Esophagus muscularis mucosa (tissue), 4 donors: ENCODE data around the gene SHH. TPM values are rescaled to one million over a fixed set of nuclear protein-coding genes. Genes with fewer than 3 reads are reported as not detected.

ENCODE experiments used
- DNase-seq: peaks from one replicate; pipeline ENCODE4 v3.0.0-alpha.2; 2017; ENCODE audit errors: extremely low spot score
- H3K27ac ChIP-seq, 4 donors: fragments of 200-600 bp; sonication (generic); replicated peaks in 1 of 4; 1 replicate in 3 of 4; 2 replicates in 1 of 4; pipeline ENCODE4 v1.5.1; 2016 to 2019; ENCODE audit warnings: mild to moderate bottlenecking in 1 of 4
- H3K27me3 ChIP-seq, 4 donors: fragments of 200-600 bp; sonication (generic); one replicate each; pipeline versions ENCODE4 v1.5.1 to v1.6.0; 2016 to 2019
- H3K36me3 ChIP-seq, 4 donors: fragments of 200-600 bp; sonication (generic); one replicate each; pipeline ENCODE4 v1.5.1; 2016 to 2019
- H3K4me1 ChIP-seq, 4 donors: fragments of 200-600 bp; sonication (generic); one replicate each; pipeline ENCODE4 v1.5.1; 2016 to 2019
- H3K4me3 ChIP-seq, 4 donors: fragments of 200-600 bp; sonication (generic); 1 replicate in 2 of 4; 2 replicates in 2 of 4; pipeline ENCODE4 v1.5.1; 2016 to 2019; ENCODE audit warnings: mild to moderate bottlenecking in 4 of 4, moderate library complexity in 1 of 4
- H3K9me3 ChIP-seq, 4 donors: fragments of 200-600 bp; sonication (generic); 1 replicate in 3 of 4; 2 replicates in 1 of 4; pipeline ENCODE4 v1.5.1; 2016 to 2019
- EP300 ChIP-seq: sonication (generic); formaldehyde crosslinking; IDR thresholded peaks from one replicate; pipeline ENCODE4 v1.6.1; 2017; ENCODE audit warnings: antibody characterized with exemption
- POLR2A ChIP-seq: fragments of 450-650 bp; IDR thresholded peaks from one replicate; pipeline ENCODE4 v1.6.1; 2017; ENCODE audit warnings: antibody characterized with exemption, moderate library complexity, mild to moderate bottlenecking, low read depth
- POLR2AphosphoS5 ChIP-seq, 2 donors: sonication (generic); formaldehyde crosslinking; IDR thresholded peaks; one replicate each; pipeline ENCODE4 v1.6.1; 2017; ENCODE audit warnings: antibody characterized with exemption in 2 of 2
- WGBS: methylation state at CpG from one replicate; pipeline ENCODE4 v1.1.5; 2018; 5-methylcytosine and 5-hydroxymethylcytosine counted together
- intact Hi-C: fragments of 100-400 bp; cut with DNase I; formaldehyde crosslinking; loops from one replicate; pipeline ENCODE4 v1.15.1; 2023
- total RNA-seq, 4 donors: library from RNA; depleted of rRNA; stranded (reverse); fragments of >200 nt; gene quantifications; one replicate each; pipeline versions ENCODE4 v1.1.0 to v1.2.1, GENCODE V29; 2016
- TF ChIP-seq, protein P1 (sequence below), 3 experiments: fragments of 200-600 bp in 2 of 3; fragments of 450-650 bp in 1 of 3; sonication (generic) in 2 of 3; IDR thresholded peaks; one replicate each; pipeline ENCODE4 v1.5.1; 2017 to 2019; ENCODE audit warnings: antibody characterized with exemption in 3 of 3, mild to moderate bottlenecking in 2 of 3, moderate library complexity in 1 of 3

Gene SHH
- total RNA-seq, 4 donors from 2014 or later: not detected

DNA sequence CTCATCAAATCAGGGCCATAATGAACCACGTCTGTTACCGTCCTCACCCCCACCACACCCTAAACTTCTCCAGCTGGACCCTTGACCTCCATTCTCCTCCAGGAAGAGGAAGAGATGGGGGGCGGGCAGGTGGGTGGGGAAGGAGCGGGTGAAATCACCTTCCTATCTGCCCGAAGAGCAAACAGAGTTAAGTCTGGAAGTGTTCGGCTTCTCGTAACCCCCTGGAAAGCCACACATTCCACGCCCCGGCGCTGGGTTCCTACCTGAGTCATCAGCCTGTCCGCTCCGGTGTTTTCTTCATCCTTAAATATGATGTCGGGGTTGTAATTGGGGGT lies 736 bp downstream of the SHH start:
- H3K27me3 ChIP-seq: peaks cover 0 to 100% (median 60%) of the 10 kb centered on the region in 4 donors
- H3K4me3 ChIP-seq: no peak overlapping the region
- H3K27ac ChIP-seq: no peak overlapping the region
- peaks cover 10 to 61% (median 43%) of the 10 kb centered on the region in 4 donors for H3K4me1 ChIP-seq
- TF ChIP-seq POLR2AphosphoS5 (IDR thresholded peaks at IDR 0.05): no peak
- no peak for TF ChIP-seq EP300
- TF ChIP-seq, protein P1, sequence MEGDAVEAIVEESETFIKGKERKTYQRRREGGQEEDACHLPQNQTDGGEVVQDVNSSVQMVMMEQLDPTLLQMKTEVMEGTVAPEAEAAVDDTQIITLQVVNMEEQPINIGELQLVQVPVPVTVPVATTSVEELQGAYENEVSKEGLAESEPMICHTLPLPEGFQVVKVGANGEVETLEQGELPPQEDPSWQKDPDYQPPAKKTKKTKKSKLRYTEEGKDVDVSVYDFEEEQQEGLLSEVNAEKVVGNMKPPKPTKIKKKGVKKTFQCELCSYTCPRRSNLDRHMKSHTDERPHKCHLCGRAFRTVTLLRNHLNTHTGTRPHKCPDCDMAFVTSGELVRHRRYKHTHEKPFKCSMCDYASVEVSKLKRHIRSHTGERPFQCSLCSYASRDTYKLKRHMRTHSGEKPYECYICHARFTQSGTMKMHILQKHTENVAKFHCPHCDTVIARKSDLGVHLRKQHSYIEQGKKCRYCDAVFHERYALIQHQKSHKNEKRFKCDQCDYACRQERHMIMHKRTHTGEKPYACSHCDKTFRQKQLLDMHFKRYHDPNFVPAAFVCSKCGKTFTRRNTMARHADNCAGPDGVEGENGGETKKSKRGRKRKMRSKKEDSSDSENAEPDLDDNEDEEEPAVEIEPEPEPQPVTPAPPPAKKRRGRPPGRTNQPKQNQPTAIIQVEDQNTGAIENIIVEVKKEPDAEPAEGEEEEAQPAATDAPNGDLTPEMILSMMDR (IDR thresholded peaks at IDR 0.05): no peak
- no peaks in the 10 kb centered on the region for H3K9me3 ChIP-seq
- no peaks in the 10 kb centered on the region for H3K36me3 ChIP-seq
- intact Hi-C loops: no loop called here
- no peak for DNase-seq
- WGBS: 4% methylated on average over 13 of the region's 13 CpGs

DNA sequence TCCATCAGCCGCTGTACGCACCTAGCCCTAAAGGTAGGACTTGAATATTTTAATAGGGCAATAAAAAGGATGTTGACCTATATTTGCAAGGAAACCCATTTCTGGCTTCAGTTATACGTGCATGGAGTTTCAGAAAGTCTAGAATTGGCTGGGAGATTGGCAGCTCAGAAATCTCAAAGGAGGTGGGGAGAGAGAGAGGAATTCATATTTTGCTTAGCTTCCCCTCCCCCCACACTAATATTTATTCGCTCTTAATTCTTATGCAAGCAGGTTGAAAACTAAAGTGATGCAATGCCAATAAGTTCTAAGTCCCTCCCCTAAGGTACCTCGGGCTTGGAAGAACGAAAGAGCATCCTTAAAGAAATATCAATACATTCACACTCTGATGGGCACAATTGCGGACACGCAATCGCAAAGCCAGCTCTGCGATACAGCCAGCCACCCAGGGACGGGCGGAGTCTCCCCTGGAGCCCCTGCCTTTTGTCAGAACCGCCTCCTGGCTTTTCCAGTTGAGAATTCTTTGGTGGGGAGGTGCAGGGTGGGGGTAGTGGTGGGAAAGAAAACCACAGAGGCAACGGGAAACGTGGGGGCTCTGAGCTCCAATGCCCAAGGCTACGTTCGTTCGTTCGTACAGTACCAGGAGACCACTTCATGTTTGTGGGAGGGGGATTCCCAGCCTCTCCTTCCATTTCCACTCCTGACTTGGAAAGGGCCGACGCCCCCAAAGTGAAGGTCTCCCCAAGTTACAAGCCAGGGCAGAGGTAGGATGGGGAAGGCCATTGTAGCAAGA lies 1.3 kb downstream of the SHH start:
- DNase-seq: no peak
- Histone ChIP-seq H3K27ac (no peak overlapping the region), H3K27me3 (peaks cover 0 to 100% (median 64%) of the 10 kb centered on the region in 4 donors), H3K4me1 (peaks cover 13 to 66% (median 48%) of the 10 kb centered on the region in 4 donors), H3K9me3 (no peaks in the 10 kb centered on the region), H3K4me3 (no peak overlapping the region), H3K36me3 (no peaks in the 10 kb centered on the region)
- 5% methylated on average over 18 of the region's 21 CpGs for WGBS
- intact Hi-C loops: no loop called here
- TF ChIP-seq, protein P1 (IDR thresholded peaks at IDR 0.05): no peak

DNA sequence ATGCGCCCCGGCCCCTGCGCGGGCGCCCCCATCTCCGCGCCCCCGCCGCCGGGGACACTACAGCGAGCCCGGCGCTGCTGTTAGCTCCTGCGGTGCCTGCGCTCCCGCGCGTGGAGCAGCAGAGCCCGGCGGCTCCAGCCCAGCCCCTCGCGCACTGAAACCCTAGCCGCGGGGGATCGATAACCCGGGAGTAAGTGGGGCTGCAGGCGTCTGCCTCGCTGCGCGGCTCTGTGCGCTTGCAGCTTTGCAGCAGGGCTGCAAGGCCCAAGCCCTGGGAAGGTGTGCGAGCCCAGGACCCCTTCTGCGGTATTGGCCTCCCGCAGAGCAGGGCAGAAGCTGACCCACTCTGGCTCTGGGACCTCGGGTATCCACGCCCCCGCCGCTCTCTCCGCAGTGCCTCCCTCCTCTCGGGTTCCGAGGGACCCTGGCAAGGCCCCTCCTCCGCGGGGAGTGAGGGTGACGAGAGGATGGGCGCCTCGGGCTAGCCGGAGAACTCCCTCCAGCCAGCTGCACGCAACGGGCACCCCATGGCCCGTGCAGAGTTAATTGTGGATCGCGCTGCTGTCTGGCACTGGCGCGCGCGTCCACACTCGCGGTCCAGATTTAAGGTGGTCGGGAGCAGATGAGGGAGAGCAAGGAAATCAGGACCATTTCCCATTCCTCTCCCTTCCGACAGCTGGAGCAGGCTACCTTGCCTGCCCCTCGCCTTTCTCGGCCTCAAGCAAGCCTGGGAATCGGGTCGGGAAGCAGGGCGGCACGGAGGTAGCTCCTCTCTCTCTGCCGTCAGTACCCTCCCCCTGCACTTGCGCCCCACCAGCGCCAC lies 2.1 kb downstream of the SHH start:
- TF ChIP-seq EP300 (no peak), POLR2A (no peak), POLR2AphosphoS5 (IDR thresholded peaks at IDR 0.05) (no peak)
- TF ChIP-seq, protein P1 (IDR thresholded peaks at IDR 0.05): no peak
- intact Hi-C loops: no loop called here
- 1% methylated on average over 11 of the region's 69 CpGs for WGBS
- no peaks in the 10 kb centered on the region for H3K36me3 ChIP-seq
- H3K4me1 ChIP-seq: peaks cover 21 to 70% (median 54%) of the 10 kb centered on the region in 4 donors
- H3K9me3 ChIP-seq: no peaks in the 10 kb centered on the region
- peaks cover 0 to 100% (median 72%) of the 10 kb centered on the region in 4 donors for H3K27me3 ChIP-seq
- no peak overlapping the region for H3K27ac ChIP-seq
- peak overlapping the region in 3 of 4 donors; percentile 10 to 31 (median 28) for H3K4me3 ChIP-seq
- no peak for DNase-seq

DNA sequence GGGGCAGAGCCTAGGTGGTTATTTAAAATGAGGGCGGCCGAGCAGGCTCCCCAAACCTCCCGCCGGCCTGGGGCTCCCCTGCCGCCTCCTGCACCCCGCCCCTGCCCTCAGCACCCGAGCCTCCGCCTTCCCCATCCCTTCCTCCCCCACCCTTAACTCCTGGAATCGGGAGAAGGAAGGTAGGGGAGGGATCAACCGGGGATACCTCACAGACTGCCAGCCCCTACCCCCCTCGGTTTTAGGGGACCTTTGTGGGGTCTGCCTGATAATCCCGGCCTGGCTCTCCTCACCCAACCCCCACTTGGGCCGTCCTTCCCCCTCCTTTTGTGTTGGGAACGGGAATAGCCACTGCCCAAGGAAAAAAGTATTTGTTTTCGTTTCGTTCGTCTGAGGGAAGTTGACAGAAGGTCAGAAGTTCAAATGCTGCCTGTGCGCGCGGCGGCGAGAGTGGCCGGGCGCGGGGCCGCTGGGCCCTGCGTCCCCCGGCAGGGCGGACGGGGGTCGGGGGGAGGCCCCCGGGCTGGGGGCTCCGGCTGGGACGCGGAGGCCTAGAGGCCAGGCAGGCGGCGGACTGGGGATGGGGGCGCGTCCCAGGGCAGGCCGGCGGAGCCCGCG lies 2.8 kb downstream of the SHH start:
- H3K36me3 ChIP-seq: no peaks in the 10 kb centered on the region
- peaks cover 28 to 77% (median 62%) of the 10 kb centered on the region in 4 donors for H3K4me1 ChIP-seq
- H3K27ac ChIP-seq: no peak overlapping the region
- H3K27me3 ChIP-seq: peaks cover 6 to 100% (median 76%) of the 10 kb centered on the region in 4 donors
- DNase-seq: no peak
- under 1% methylated on average over 13 of the region's 43 CpGs for WGBS
- intact Hi-C loops: no loop called here
- peak overlapping the region in 3 of 4 donors; percentile 10 to 31 (median 28) for H3K4me3 ChIP-seq
- no peaks in the 10 kb centered on the region for H3K9me3 ChIP-seq
- TF ChIP-seq POLR2AphosphoS5 (IDR thresholded peaks at IDR 0.05): no peak
- TF ChIP-seq, protein P1 (IDR thresholded peaks at IDR 0.05): no peak
- TF ChIP-seq POLR2A: no peak
- no peak for TF ChIP-seq EP300
